GM19035 (cell line): Measurements from ENCODE around the gene MYEOV.

Experiments
- ATAC-seq: cut with Tn5 transposase; IDR thresholded peaks from one replicate; pipeline ENCODE4 v1.9.1; 2021; ENCODE audit not compliant: unreplicated experiment

MYEOV gene

DNA sequence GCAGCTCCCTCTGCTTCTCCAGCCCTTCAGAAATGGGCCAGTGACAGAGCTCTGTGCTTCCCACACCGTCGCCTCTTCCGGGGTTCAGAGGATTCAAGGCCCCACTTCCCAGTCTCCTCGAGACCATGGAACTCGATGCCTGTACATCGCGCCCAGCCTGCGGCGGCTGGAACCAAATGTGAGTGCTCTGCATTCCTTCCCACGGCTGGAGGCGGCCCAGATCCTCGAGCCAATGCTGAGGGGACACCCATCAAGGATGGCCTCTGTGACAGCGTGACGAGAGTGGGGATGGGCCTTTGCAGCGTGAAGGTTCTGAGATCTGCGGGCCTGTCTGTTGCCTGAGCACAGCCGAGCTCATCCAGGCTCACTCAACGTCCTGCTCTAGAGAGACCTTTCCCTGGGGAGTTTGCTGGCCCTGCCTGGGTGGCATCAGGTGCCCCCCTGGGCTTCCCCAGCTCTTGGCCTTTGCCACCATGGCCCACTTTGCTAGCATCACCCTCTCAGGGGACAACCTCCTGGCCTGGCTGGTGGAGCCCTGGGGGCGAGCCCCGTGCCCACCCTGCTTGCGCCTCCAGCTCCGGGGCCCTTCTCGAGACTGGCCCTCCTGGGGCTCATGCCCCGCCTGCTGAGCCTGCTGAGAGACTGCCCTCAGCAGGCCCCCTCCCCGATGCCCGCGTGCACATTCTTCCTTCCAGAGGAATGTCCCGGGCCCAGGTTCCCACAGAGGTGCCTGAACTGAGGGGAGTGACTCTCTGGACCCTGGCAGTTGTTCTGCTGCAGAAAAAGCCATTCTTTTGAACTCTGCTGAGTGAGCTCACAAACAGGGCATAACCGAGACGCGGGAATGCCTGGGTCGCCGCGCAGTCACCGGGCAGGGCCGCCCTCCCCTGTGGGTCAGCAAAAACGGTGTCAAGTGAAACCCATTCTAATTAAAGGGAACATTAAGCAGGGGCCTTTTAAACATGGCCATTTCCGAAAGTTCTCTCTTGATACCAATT lies 7.3 kb upstream of the MYEOV start:
- ATAC-seq, result no peak

DNA sequence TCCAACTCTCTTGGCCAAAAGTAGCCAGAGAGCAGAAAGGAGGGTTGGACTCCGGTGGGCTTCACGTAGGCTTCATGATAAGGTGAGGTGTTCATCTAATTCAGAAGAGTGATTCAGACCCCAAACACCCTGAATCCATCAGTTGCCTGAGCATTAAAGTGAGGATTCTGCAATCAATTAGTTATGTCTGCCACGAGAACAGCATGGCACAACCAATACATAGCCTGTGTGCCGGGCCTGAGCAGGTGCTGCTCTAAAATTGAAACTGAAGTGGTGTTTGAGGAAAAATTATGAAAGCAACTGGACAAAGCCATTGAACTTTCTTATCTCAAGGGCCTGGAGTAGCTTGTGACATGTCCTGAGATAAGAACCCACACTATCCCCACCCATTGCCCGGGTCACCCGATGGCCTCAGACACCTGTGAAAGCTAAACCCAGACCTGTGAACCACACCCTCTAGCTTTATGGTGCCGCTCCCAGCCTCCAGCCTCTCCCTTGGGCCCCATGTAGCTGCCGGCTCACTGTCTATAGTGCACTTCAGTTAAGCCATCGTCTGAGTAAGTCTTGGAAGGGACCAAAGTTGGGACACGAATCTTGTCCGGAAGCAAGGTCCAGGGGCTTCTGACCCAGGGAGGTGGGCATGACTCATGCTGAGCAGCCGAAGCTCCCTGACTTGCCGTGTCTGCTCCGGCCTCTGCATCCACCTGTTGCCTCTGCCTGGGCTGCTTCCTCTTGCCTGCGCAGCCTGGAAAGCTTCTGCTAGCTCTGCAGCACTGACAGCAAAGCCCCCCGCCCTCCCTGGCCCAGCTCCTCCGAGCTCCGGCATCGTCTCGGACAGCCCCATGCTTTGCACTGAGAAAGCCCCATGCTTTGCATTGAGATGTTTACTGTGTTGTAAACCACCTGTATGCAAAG lies 5.7 kb upstream of the MYEOV start:
- ATAC-seq, result no peak

- no peak for ATAC-seq
Observed at GRCh38 chr11:69288883-69289242, 5.1 kb upstream of the MYEOV start.

- no peak for ATAC-seq
Observed at GRCh38 chr11:69290806-69291205, 3.1 kb upstream of the MYEOV start.

GRCh38 chr11:69291459-69292110 lies 2.4 kb upstream of the MYEOV start:
- no peak for ATAC-seq

DNA sequence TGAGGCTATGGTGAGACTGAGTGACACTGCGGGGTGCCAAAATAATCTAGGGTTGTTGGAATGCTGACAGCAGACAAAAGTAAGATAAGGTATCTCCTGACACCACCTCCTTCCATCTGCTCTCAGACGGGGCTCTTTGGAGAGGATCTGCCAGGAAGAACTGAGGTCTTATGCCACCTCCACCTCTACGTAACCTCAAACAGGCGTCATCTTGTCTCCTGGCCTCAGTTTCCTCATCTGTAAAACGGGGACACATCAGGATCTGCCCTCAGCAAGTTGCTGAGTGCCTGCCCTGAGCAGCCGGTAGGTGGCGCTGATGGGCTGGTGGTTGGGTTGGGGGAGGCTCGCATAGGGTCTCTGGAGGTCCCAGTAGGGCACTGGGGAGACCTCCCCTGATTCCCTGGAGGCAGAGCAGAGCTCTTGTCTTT lies 1.7 kb upstream of the MYEOV start:
- ATAC-seq, result no peak

DNA sequence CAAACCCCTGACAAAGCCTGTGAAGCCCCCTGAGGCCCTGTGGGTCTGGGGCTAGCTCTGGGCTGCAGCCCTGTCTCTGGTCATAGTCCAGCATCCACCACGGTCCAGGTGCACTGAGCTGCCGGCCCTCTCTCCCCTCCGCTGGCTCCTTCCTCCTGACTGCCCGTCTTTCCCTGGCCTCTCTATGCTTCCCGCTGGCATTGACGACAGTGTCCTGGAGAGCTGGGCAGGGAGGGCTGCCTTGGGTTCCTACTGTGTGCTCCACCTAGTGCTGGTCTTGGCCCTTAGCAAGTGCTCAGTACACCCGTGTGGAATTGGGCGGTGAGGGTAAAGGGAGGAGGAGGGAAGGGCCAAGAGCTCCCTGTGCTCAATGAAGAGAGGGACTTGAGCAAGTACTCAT lies 868 bp upstream of the MYEOV start:
- no peak for ATAC-seq

- ATAC-seq, result no peak
Observed at GRCh38 chr11:69294571-69295078, 670 bp downstream of the MYEOV start.

- no peak for ATAC-seq
Observed at GRCh38 chr11:69295079-69295994, 1.4 kb downstream of the MYEOV start.

- ATAC-seq, result no peak
Observed at GRCh38 chr11:69295995-69296889, 2.3 kb downstream of the MYEOV start.

- ATAC-seq, result peak; percentile 61
Observed at GRCh38 chr11:69296890-69297786, 3.2 kb downstream of the MYEOV start.

GRCh38 chr11:69297787-69298266 lies 3.9 kb downstream of the MYEOV start:
- ATAC-seq, result peak; percentile 16

GRCh38 chr11:69298267-69299022 lies 4.5 kb downstream of the MYEOV start:
- ATAC-seq, result peak; percentile 54

DNA sequence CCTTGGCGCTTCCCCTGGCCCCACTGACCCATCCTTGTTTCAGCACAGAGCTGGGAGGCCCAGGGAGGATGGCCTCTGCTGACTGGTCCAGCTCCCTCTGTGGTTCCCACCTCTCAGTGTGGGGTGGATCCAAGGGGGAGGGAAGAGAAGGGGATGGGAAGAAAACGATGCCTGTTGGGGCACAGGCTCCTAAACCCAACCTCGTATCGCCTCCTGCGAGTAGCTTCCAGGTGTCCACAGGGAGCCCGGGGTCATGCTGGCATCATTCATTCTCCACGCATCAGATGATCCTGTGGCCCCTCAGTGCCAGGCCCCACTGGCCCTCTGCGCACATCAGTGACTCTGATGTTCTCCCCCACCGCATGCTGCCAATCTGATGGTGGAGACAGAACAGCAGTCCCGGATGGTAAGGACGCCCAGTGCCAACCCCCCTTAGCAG lies 5.1 kb downstream of the MYEOV start:
- ATAC-seq, result no peak

GRCh38 chr11:69299572-69299971 lies 5.6 kb downstream of the MYEOV start:
- no peak for ATAC-seq

DNA sequence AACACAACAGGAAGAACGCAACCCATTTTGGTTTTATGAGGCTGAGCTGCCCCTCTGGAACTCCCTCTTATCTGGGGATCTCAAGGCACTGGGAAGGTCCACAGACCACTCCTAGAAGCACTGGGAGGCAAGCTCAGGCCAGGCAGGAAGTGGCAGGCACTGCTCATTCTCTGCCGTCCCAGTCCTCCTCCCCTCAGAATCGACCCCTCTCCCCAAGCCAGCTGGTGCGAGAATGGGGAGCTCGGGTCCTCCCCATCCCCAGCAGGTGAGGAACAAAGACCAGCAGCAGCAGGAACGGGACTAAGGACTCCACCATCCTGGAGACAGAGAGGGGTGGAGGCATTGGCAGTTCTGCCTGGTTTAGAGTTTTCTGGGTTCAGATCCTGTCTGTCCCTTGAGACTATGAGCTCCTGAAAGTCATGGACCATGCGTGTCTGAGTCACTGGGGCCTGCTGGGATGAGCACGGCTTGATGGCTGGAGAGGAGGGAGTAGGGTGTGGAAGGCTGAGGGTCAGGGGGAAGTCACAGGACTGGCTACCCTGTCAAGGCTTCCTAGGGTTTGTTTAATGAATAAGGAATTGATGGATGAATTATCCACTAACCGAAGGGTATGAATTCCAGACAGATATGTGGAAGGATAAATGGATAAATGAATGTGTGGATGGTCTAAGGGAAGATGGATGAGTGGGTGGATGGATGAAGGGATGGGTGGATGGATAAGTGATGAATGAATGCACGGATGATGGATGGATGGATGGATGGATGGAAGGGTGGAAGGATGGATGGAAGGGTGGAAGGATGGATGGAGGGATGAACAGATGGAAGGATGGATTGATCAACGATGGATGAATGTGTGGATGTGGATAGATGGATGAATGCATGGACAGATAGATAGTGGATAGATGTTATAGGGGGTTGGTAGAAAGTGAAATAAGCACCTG lies 6.4 kb downstream of the MYEOV start:
- ATAC-seq, result no peak
